ENCODE results near the gene CACNA2D3. TPM values are rescaled to one million over a fixed set of nuclear protein-coding genes. Genes with fewer than 3 reads are reported as not detected.

CACNA2D3 gene
- total and polyA plus RNA-seq, 4 experiments from 2014 or later, result not detected

- Mint-ChIP-seq H3K36me3 (no peaks in the 10 kb centered on the region), H3K9me3 (peaks cover 0 to 4% (median 0%) of the 10 kb centered on the region in 8 donors), H3K4me3 (no peak overlapping the region), H3K27me3 (no peaks in the 10 kb centered on the region), H3K4me1 (no peaks in the 10 kb centered on the region), H3K27ac (no peak overlapping the region)
- Histone ChIP-seq H3K27ac (ENCODE audit: low read depth, low read length) (no peak overlapping the region), H3K4me1 (ENCODE audit: insufficient read depth, low read length) (no peaks in the 10 kb centered on the region), H3K36me3 (ENCODE audit: insufficient read depth, low read length) (no peaks in the 10 kb centered on the region), H3K4me3 (ENCODE audit: low read length in 2 of 2) (no peak overlapping the region), H3K9me3 (ENCODE audit: control insufficient read depth in 1 of 2, low read length in 2 of 2) (no peaks in the 10 kb centered on the region), H3K27me3 (ENCODE audit: insufficient read depth, low read length) (no peaks in the 10 kb centered on the region)
- intact Hi-C loops (cut with micrococcal nuclease), result no loop called here
- no peak for DNase-seq
- ChIA-PET POLR2A (ENCODE audit: partially characterized antibody) (no interaction called here), CTCF (ENCODE audit: partially characterized antibody) (no interaction called here)
Measured at GRCh38 chr3:54305409-54306099, 183.2 kb downstream of the CACNA2D3 start.

- ChIA-PET POLR2A (ENCODE audit: partially characterized antibody) (no interaction called here), CTCF (ENCODE audit: partially characterized antibody) (no interaction called here)
- Mint-ChIP-seq H3K9me3 (peaks cover 0 to 2% (median 0%) of the 10 kb centered on the region in 8 donors), H3K27me3 (no peaks in the 10 kb centered on the region), H3K4me3 (no peak overlapping the region), H3K36me3 (no peaks in the 10 kb centered on the region), H3K4me1 (no peaks in the 10 kb centered on the region), H3K27ac (no peak overlapping the region)
- no peaks in the 10 kb centered on the region for H3K9me3 ChIP-seq (ENCODE audit: control insufficient read depth in 1 of 2, low read length in 2 of 2)
- H3K36me3 ChIP-seq (ENCODE audit: insufficient read depth, low read length), result no peaks in the 10 kb centered on the region
- H3K27ac ChIP-seq (ENCODE audit: low read depth, low read length), result no peak overlapping the region
- intact Hi-C loops (cut with micrococcal nuclease), result no loop called here
- H3K4me1 ChIP-seq (ENCODE audit: insufficient read depth, low read length), result no peaks in the 10 kb centered on the region
- H3K4me3 ChIP-seq (ENCODE audit: low read length in 2 of 2), result no peak overlapping the region
- H3K27me3 ChIP-seq (ENCODE audit: insufficient read depth, low read length), result no peaks in the 10 kb centered on the region
- no peak for DNase-seq
Measured at GRCh38 chr3:54307566-54308180, 185.3 kb downstream of the CACNA2D3 start.

GRCh38 chr3:54309601-54310000, 187.2 kb downstream of the CACNA2D3 start:
- Histone ChIP-seq H3K4me1 (ENCODE audit: insufficient read depth, low read length) (no peaks in the 10 kb centered on the region), H3K27me3 (ENCODE audit: insufficient read depth, low read length) (no peaks in the 10 kb centered on the region), H3K27ac (ENCODE audit: low read depth, low read length) (no peak overlapping the region), H3K9me3 (ENCODE audit: control insufficient read depth in 1 of 2, low read length in 2 of 2) (no peaks in the 10 kb centered on the region), H3K4me3 (ENCODE audit: low read length in 2 of 2) (no peak overlapping the region), H3K36me3 (ENCODE audit: insufficient read depth, low read length) (no peaks in the 10 kb centered on the region)
- intact Hi-C loops (cut with micrococcal nuclease), result no loop called here
- Mint-ChIP-seq H3K4me3 (no peak overlapping the region), H3K27me3 (no peaks in the 10 kb centered on the region), H3K9me3 (peaks cover 0 to 5% (median 0%) of the 10 kb centered on the region in 8 donors), H3K4me1 (no peaks in the 10 kb centered on the region), H3K27ac (no peak overlapping the region), H3K36me3 (no peaks in the 10 kb centered on the region)
- ChIA-PET CTCF (ENCODE audit: partially characterized antibody) (no interaction called here), POLR2A (ENCODE audit: partially characterized antibody) (no interaction called here)
- no peak for DNase-seq

DNA sequence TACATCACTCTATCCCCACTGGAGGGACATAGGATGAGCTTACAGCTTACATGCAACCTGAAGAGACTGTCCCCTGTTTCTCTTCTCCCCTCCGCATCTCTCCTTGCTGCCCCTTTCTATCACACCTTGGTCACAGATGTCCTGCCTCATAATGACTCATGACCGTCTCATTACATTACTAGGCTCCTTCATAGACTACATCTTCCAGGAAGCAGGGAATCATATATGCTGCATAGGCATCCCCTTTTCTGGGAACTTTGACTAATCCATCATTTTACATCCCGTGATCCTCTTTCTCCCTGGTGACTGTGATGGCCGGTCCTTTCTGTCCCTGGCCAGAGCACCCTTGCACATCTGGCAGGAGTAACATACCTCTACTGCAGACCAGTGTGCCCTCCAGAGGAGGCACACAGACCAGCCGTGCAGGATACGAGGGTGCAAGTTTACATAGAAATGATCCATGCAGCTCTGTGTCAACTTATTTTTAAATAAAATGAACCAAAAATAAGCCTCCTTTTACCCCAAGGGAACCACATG, 188.9 kb downstream of the CACNA2D3 start:
- ChIA-PET POLR2A (ENCODE audit: partially characterized antibody) (no interaction called here), CTCF (ENCODE audit: partially characterized antibody) (no interaction called here)
- Histone ChIP-seq H3K27me3 (ENCODE audit: insufficient read depth, low read length) (no peaks in the 10 kb centered on the region), H3K4me1 (ENCODE audit: insufficient read depth, low read length) (no peaks in the 10 kb centered on the region), H3K36me3 (ENCODE audit: insufficient read depth, low read length) (no peaks in the 10 kb centered on the region), H3K4me3 (ENCODE audit: low read length in 2 of 2) (no peak overlapping the region), H3K27ac (ENCODE audit: low read depth, low read length) (no peak overlapping the region), H3K9me3 (ENCODE audit: control insufficient read depth in 1 of 2, low read length in 2 of 2) (no peaks in the 10 kb centered on the region)
- Mint-ChIP-seq H3K27ac (no peak overlapping the region), H3K4me1 (no peaks in the 10 kb centered on the region), H3K27me3 (no peaks in the 10 kb centered on the region), H3K36me3 (no peaks in the 10 kb centered on the region), H3K9me3 (peaks cover 0 to 5% (median 0%) of the 10 kb centered on the region in 8 donors), H3K4me3 (no peak overlapping the region)
- intact Hi-C loops (cut with micrococcal nuclease), result no loop called here
- no peak for DNase-seq

DNA sequence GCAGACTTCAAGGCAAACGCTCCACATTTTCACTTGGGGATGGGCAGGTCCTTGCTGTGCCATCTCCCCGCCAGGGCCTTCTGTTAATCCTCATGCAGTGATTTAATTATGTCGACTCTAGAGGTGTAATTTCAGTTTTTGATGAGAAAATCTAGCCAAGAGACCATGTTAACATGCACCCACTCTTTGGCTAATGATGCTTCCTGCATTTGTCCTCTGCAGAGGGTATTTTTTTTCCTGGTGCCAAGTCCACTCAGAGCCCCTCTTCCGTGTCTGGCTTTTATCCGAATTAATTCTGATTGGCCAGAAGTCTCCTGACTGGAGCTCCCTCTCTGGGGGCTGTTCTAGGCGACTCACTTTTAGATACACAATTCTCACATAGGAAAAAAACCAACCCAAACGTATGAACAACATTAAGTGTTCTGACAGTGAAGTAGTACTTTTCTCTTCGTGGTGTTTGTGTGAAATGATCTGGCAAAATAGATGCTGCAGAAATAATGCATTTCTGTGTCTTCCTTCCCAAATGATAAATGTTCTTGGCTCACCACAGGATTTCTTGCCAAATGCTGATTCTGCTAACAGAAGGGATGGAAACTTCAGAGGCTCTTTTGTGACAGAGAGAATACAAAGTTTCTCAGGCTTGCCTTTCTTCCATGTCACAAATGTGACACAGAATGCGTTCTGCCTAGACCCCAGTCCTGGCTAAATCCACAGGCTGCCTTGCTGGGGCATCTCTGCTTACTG, 190.0 kb downstream of the CACNA2D3 start:
- ChIA-PET POLR2A (ENCODE audit: partially characterized antibody) (no interaction called here), CTCF (ENCODE audit: partially characterized antibody) (no interaction called here)
- Histone ChIP-seq H3K36me3 (ENCODE audit: insufficient read depth, low read length) (no peaks in the 10 kb centered on the region), H3K4me3 (ENCODE audit: low read length in 2 of 2) (no peak overlapping the region), H3K9me3 (ENCODE audit: control insufficient read depth in 1 of 2, low read length in 2 of 2) (no peaks in the 10 kb centered on the region), H3K27ac (ENCODE audit: low read depth, low read length) (no peak overlapping the region), H3K27me3 (ENCODE audit: insufficient read depth, low read length) (no peaks in the 10 kb centered on the region), H3K4me1 (ENCODE audit: insufficient read depth, low read length) (no peaks in the 10 kb centered on the region)
- Mint-ChIP-seq H3K4me1 (no peaks in the 10 kb centered on the region), H3K27me3 (no peaks in the 10 kb centered on the region), H3K36me3 (no peaks in the 10 kb centered on the region), H3K9me3 (peaks cover 0 to 5% (median 0%) of the 10 kb centered on the region in 8 donors), H3K4me3 (no peak overlapping the region), H3K27ac (no peak overlapping the region)
- intact Hi-C loops (cut with micrococcal nuclease), result no loop called here
- no peak for DNase-seq

GRCh38 chr3:54313418-54313817, 191.1 kb downstream of the CACNA2D3 start:
- no peak for DNase-seq
- Mint-ChIP-seq H3K36me3 (no peaks in the 10 kb centered on the region), H3K27me3 (no peaks in the 10 kb centered on the region), H3K4me3 (no peak overlapping the region), H3K9me3 (peaks cover 0 to 5% (median 0%) of the 10 kb centered on the region in 8 donors), H3K4me1 (no peaks in the 10 kb centered on the region), H3K27ac (no peak overlapping the region)
- H3K9me3 ChIP-seq (ENCODE audit: control insufficient read depth in 1 of 2, low read length in 2 of 2), result no peaks in the 10 kb centered on the region
- POLR2A ChIA-PET (ENCODE audit: partially characterized antibody), result no interaction called here
- CTCF ChIA-PET (ENCODE audit: partially characterized antibody), result no interaction called here
- intact Hi-C loops (cut with micrococcal nuclease), result no loop called here
- no peaks in the 10 kb centered on the region for H3K27me3 ChIP-seq (ENCODE audit: insufficient read depth, low read length)
- H3K4me3 ChIP-seq (ENCODE audit: low read length in 2 of 2), result no peak overlapping the region
- no peak overlapping the region for H3K27ac ChIP-seq (ENCODE audit: low read depth, low read length)
- no peaks in the 10 kb centered on the region for H3K36me3 ChIP-seq (ENCODE audit: insufficient read depth, low read length)
- no peaks in the 10 kb centered on the region for H3K4me1 ChIP-seq (ENCODE audit: insufficient read depth, low read length)

DNA sequence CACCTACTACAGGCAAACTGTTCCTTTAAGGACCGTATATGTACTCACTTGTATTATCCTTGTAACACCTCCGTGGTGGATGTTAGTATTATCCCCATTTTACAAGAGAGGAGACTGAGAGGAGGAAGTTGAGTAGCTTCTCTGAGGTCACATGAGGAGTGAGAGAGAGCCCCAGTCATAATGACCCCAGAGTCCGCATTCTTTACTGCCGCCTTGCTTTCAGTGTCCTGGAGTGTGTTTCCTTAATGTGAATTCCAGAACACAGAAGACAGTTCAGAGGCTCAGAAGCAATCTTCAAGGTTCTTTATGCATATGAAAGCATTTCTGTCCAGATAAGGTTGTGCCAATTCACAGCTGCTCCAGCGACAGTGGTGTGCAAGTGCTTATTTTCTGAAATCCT, 199.2 kb downstream of the CACNA2D3 start:
- intact Hi-C loops (cut with micrococcal nuclease), result no loop called here
- H3K4me3 ChIP-seq (ENCODE audit: low read length in 2 of 2), result no peak overlapping the region
- Mint-ChIP-seq H3K4me1 (no peaks in the 10 kb centered on the region), H3K9me3 (peaks cover 0 to 3% (median 0%) of the 10 kb centered on the region in 8 donors), H3K4me3 (no peak overlapping the region), H3K27ac (no peak overlapping the region), H3K36me3 (no peaks in the 10 kb centered on the region), H3K27me3 (no peaks in the 10 kb centered on the region)
- H3K36me3 ChIP-seq (ENCODE audit: insufficient read depth, low read length), result no peaks in the 10 kb centered on the region
- no peaks in the 10 kb centered on the region for H3K9me3 ChIP-seq (ENCODE audit: control insufficient read depth in 1 of 2, low read length in 2 of 2)
- no peak for DNase-seq
- H3K27ac ChIP-seq (ENCODE audit: low read depth, low read length), result no peak overlapping the region
- CTCF ChIA-PET (ENCODE audit: partially characterized antibody), result no interaction called here
- no peaks in the 10 kb centered on the region for H3K4me1 ChIP-seq (ENCODE audit: insufficient read depth, low read length)
- POLR2A ChIA-PET (ENCODE audit: partially characterized antibody), result no interaction called here
- H3K27me3 ChIP-seq (ENCODE audit: insufficient read depth, low read length), result no peaks in the 10 kb centered on the region

Measured in CD4-positive, alpha-beta memory T cell (primary cell).